NOMO-1 treated with dmso at 0.1 percent for 144 hours (cell line): Measurements from ENCODE around the gene OR1I1.
"Not testable (repeated sequence)": the region's sequence is repeated elsewhere in the genome, so short reads cannot be mapped to it uniquely, and the experiment has no call there.

Source experiments
- DNase-seq: peaks from one replicate; lab custom pipeline; 2025; ENCODE audit not compliant: unreplicated experiment; lab: John Stamatoyannopoulos, UW

OR1I1 gene

GRCh38 chr19:15081911-15082310 lies at the start of gene OR1I1:
TSS of gene OR1I1 (plus strand) at chr19:15082211. CDS start at chr19:15087066, 4,855 bp downstream.
- no peak for DNase-seq

- no peak for DNase-seq
These were observed 46.2 kb upstream of the OR1I1 start for GRCh38 chr19:15035795-15036311.

- DNase-seq: no peak
These were observed 44.4 kb upstream of the OR1I1 start for GRCh38 chr19:15037586-15037985.

GRCh38 chr19:15038294-15038693 lies 43.7 kb upstream of the OR1I1 start:
- no peak for DNase-seq

GRCh38 chr19:15042003-15042402 lies 40.0 kb upstream of the OR1I1 start:
- DNase-seq: no peak

GRCh38 chr19:15042826-15043225 lies 39.2 kb upstream of the OR1I1 start:
- no peak for DNase-seq

- no peak for DNase-seq
These were observed 36.5 kb upstream of the OR1I1 start for GRCh38 chr19:15045506-15045905.

- DNase-seq: no peak
These were observed 34.3 kb upstream of the OR1I1 start for GRCh38 chr19:15047680-15048079.

- DNase-seq: no peak
These were observed 33.9 kb upstream of the OR1I1 start for GRCh38 chr19:15048128-15048527.

- no peak for DNase-seq
These were observed 33.0 kb upstream of the OR1I1 start, which contains the start of gene CASP14 for GRCh38 chr19:15048885-15049541. TSS of gene CASP14 (plus strand) at chr19:15049480. CDS start at chr19:15052252, 2,772 bp downstream.

- DNase-seq: no peak
These were observed 31.4 kb upstream of the OR1I1 start for GRCh38 chr19:15050639-15051038.

- no peak for DNase-seq
These were observed 20.0 kb upstream of the OR1I1 start for GRCh38 chr19:15062036-15062435.

GRCh38 chr19:15070386-15070785 lies 11.6 kb upstream of the OR1I1 start:
- DNase-seq: not testable (repeated sequence)

- DNase-seq: no peak
These were observed 8.9 kb upstream of the OR1I1 start for GRCh38 chr19:15072930-15073647.

GRCh38 chr19:15074371-15074770 lies 7.6 kb upstream of the OR1I1 start:
- no peak for DNase-seq

- no peak for DNase-seq
These were observed 6.2 kb upstream of the OR1I1 start for GRCh38 chr19:15075806-15076205.

GRCh38 chr19:15080002-15080401 lies 2.0 kb upstream of the OR1I1 start:
- DNase-seq: not testable (repeated sequence)

GRCh38 chr19:15087182-15087581 lies 5.2 kb downstream of the OR1I1 start:
- DNase-seq: no peak

- peak; percentile 47 for DNase-seq
These were observed 10.1 kb downstream of the OR1I1 start for GRCh38 chr19:15091918-15092753.

- DNase-seq: no peak
These were observed 11.0 kb downstream of the OR1I1 start for GRCh38 chr19:15093001-15093400.

GRCh38 chr19:15096223-15096622 lies 14.2 kb downstream of the OR1I1 start:
- no peak for DNase-seq
